Measurements from ENCODE around the gene JADE2.
A peak's percentile ranks its signal among the peaks of the same experiment; 100 is the strongest.

Gene JADE2

DNA sequence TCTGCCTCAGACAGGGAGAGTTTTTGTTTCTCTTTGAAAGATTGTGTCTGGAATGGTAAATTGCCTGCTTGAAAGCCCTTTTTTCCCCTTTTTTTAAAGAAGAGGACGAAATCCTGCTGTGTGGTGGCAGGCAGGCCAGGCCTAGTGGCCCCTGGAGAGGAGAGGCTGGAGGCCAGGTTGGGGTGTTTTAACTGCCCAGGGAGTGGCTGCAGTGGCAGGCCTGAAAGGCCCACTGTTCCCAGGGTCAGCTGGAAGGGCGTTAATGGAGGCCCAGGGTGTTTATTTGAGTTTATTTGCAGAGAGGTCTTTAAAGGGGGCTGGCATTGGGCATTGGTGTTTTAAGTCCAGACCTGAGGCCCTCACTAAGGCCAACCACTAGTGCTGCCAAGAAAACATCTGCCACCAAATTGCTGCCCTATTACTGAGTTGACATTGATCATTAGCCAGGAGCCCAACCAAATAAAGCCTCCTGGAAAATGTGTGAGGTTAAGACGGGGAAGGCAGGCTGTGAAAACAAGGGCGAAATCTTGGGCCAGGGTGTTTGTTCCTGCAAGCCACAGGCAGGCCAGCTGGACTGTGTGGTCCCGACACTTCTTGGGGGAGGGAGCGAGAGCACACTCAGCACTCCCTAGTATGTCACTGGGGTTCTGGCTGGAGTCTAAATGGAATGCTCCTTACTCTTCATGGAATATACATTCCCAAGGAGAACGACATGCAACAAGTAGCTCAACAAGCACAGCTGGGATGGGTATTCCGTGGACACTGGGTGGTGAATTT is 5.0 kb downstream of the JADE2 start:
- no peak for DNase-seq

- DNase-seq = no peak
Measured at GRCh38 chr5:134533115-134533815, 7.8 kb downstream of the JADE2 start.

GRCh38 chr5:134534058-134534725 is 8.7 kb downstream of the JADE2 start:
- DNase-seq = no peak

- DNase-seq = no peak
Measured at GRCh38 chr5:134534726-134535110, 9.2 kb downstream of the JADE2 start.

- DNase-seq = no peak
Measured at GRCh38 chr5:134536876-134537275, 11.4 kb downstream of the JADE2 start.

GRCh38 chr5:134537297-134537696 is 11.8 kb downstream of the JADE2 start:
- DNase-seq = no peak

DNA sequence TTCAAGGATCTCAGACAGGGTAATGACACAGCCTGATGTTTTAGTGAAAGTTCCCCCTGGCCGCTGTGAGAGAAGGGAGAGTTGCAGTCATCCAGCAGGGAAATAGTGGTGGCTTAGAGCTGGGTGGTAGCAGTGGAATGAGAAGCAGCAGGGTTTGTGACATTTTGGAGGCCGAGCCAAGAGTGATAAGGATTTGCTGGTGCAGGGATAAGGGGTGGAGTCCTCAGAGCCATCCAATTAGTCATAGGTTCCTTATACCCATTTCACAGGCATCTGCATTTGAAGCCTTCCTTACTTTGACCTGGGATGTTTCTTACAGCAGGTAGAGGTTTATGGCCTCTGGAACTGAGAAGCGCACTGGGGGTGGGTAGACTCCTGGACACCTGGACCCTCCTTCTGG is 12.8 kb downstream of the JADE2 start:
- no peak for DNase-seq

GRCh38 chr5:134539732-134540131 is 14.3 kb downstream of the JADE2 start:
- no peak for DNase-seq

- no peak for DNase-seq
Measured at GRCh38 chr5:134540747-134541733, 15.6 kb downstream of the JADE2 start.

GRCh38 chr5:134541736-134542376 is 16.4 kb downstream of the JADE2 start:
- no peak for DNase-seq

- peak; percentile 49 for DNase-seq
Measured at GRCh38 chr5:134543820-134544614, 18.5 kb downstream of the JADE2 start.

DNA sequence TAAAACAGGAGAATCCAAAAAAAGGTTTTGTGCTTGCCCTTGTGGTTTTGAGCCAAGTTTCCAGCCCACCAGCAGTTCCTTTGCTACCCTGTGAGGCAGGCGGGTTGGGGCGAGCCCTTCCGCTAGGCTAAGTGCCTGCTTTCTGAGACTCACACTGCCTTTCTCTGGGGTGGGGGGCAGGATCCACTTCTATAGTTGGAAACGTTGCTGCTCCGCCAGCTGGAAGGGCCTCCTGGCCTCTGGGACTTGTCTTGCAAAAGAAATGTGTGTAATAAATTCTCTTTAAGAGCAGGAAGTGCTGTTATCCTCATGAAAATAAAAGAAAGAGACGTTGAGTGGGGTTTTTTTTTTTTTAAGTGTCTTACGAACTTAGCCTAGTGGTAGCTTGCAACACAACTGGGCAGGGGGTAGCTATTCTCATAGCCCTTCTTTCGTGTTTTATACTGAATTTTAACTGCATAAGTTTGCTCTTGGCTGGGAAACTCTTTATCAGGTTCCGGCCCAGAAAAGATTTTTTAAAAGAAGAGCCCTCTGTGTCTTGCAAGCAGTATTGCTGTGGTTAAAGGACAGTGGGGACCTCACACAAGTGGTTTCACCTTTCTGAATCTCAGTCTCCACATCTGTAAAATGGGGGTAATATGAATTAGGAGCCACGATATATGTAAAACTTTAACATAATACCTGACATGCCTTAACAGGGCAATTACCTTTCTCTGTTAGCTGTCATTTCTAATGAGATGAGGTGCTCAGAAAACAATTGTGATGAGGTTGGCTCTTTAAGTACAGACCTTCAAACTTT is 19.8 kb downstream of the JADE2 start:
- peak; percentile 21 for DNase-seq

DNA sequence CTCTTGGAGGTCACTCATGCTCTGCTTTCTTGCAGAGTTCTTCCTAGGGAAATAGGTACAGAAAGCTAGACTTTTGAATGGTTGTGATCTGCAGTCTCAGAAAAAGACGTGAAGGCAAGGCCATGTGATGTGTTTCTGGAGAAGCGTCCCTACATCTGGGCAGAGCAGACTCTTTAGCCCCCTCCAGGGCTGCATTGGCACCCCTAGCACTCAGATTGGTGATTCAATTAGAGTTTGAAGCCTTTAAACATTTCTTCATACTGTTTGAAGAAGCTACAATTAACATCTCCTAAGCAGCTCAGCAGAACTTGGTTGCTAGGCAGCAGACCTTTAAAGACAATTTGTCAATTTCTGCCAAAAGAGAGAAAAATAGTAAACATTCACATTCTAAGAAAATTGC is 21.6 kb downstream of the JADE2 start:
- no peak for DNase-seq

- no peak for DNase-seq
Measured at GRCh38 chr5:134547579-134547978, 22.1 kb downstream of the JADE2 start.

DNA sequence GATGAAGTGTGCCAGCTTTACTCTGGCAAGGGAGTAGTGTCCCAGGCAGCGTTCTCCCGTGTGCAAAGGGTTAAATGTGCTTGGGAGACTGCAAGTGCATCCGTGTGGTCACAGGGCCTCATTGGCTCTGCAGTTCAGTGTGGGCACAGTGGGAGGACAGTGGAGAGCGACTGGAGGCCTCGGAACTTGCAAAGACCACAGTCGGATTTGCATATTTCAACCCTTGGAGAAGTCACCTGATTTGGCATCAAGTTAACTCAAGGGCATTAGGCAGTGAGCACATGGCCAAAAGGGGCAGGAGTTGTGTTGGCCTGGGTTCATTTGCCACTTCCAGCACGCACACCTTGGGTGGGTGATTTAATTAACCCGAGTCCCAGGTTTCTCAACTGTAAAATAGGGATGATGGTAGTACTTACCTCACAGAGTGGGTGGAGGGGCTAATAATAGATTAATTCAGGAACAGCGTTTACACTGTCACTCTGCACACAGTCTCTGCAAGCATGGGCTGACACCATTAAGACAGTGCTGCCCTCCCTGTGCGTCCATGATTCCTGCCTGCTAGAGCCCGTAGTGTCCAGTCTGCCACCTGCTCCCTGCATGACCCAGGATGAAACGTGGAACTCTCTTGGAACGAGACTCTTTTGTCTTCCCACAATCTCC is 22.7 kb downstream of the JADE2 start:
- DNase-seq = no peak

- no peak for DNase-seq
Measured at GRCh38 chr5:134549714-134550113, 24.2 kb downstream of the JADE2 start.

GRCh38 chr5:134550271-134551214 is 25.1 kb downstream of the JADE2 start:
- DNase-seq = no peak

GRCh38 chr5:134551901-134552300 is 26.4 kb downstream of the JADE2 start:
- no peak for DNase-seq

GRCh38 chr5:134552301-134552700 is 26.8 kb downstream of the JADE2 start:
- no peak for DNase-seq

All from stimulated activated CD4-positive, alpha-beta T cell treated with anti-CD3 and anti-CD28 coated beads, Interleukin-4, amount 100 ng/mL, for 1 hour (primary cell).